ENCODE data around the gene PARD3.

PARD3 gene

GRCh38 chr10:34580214-34580613 lies 234.9 kb downstream of the PARD3 start:
- no peak for DNase-seq (ENCODE audit: low spot score)

GRCh38 chr10:34578468-34578867 lies 236.6 kb downstream of the PARD3 start:
- no peak for DNase-seq (ENCODE audit: low spot score)

GRCh38 chr10:34576797-34577196 lies 238.3 kb downstream of the PARD3 start:
- DNase-seq (ENCODE audit: low spot score): no peak

- no peak for DNase-seq (ENCODE audit: low spot score)
Observed at GRCh38 chr10:34575882-34576281, 239.2 kb downstream of the PARD3 start.

- DNase-seq (ENCODE audit: low spot score): no peak
Observed at GRCh38 chr10:34574353-34574934, 240.7 kb downstream of the PARD3 start.

- no peak for DNase-seq (ENCODE audit: low spot score)
Observed at GRCh38 chr10:34570887-34571286, 244.2 kb downstream of the PARD3 start.

- no peak for DNase-seq (ENCODE audit: low spot score)
Observed at GRCh38 chr10:34567659-34568253, 247.3 kb downstream of the PARD3 start.

- DNase-seq (ENCODE audit: low spot score): no peak
Observed at GRCh38 chr10:34565934-34566333, 249.2 kb downstream of the PARD3 start.

- DNase-seq (ENCODE audit: low spot score): no peak
Observed at GRCh38 chr10:34558093-34558583, 257.0 kb downstream of the PARD3 start.

- DNase-seq (ENCODE audit: low spot score): no peak
Observed at GRCh38 chr10:34557173-34557572, 257.9 kb downstream of the PARD3 start.

GRCh38 chr10:34555653-34556052 lies 259.4 kb downstream of the PARD3 start:
- DNase-seq (ENCODE audit: low spot score): no peak

- no peak for DNase-seq (ENCODE audit: low spot score)
Observed at GRCh38 chr10:34553747-34554146, 261.3 kb downstream of the PARD3 start.

- no peak for DNase-seq (ENCODE audit: low spot score)
Observed at GRCh38 chr10:34551295-34551694, 263.8 kb downstream of the PARD3 start.

GRCh38 chr10:34549953-34550352 lies 265.1 kb downstream of the PARD3 start:
- DNase-seq (ENCODE audit: low spot score): no peak

- no peak for DNase-seq (ENCODE audit: low spot score)
Observed at GRCh38 chr10:34549001-34549400, 266.1 kb downstream of the PARD3 start.

- no peak for DNase-seq (ENCODE audit: low spot score)
Observed at GRCh38 chr10:34548466-34548865, 266.6 kb downstream of the PARD3 start.

- DNase-seq (ENCODE audit: low spot score): no peak
Observed at GRCh38 chr10:34547695-34548094, 267.4 kb downstream of the PARD3 start.

GRCh38 chr10:34547291-34547690 lies 267.8 kb downstream of the PARD3 start:
- no peak for DNase-seq (ENCODE audit: low spot score)

GRCh38 chr10:34544400-34544799 lies 270.7 kb downstream of the PARD3 start:
- DNase-seq (ENCODE audit: low spot score): no peak

GRCh38 chr10:34543716-34544115 lies 271.4 kb downstream of the PARD3 start:
- no peak for DNase-seq (ENCODE audit: low spot score)

- DNase-seq (ENCODE audit: low spot score): no peak
Observed at GRCh38 chr10:34540492-34540891, 274.6 kb downstream of the PARD3 start.

- no peak for DNase-seq (ENCODE audit: low spot score)
Observed at GRCh38 chr10:34539533-34540315, 275.4 kb downstream of the PARD3 start.

- DNase-seq (ENCODE audit: low spot score): no peak
Observed at GRCh38 chr10:34538281-34538829, 276.7 kb downstream of the PARD3 start.

All from globus pallidus (tissue), 1 donor.